Measurements from ENCODE around the gene TAGLN2.

TAGLN2 gene

DNA sequence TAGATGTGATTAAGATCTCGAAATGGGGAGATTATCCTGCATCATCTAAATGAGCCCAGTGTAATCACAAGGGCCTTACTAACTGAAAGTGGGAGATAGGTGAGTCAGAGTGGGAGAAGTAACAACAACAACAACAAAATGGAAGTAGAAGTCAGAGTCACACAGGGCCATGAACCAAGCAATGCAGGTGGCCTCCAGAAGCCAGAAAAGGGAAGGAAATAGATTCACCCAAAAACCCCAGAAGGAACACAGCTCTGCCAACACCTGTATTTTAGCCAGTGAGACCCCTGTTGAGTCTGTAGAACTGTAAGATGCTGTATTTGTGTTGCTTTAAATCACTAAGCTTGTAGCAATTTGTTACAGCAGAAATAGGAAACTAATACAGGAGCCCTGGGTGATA, 4.1 kb downstream of the TAGLN2 start:
- WGBS (ENCODE audit: insufficient coverage) = no CpG with 5 or more reads among the region's 1 CpG
- ChIA-PET CTCF (interaction anchor here (0.8 to 13.6 kb wide), 5 partner anchors 15 to 140 kb away, joined by 3 to 250 read pairs (median 4); partner anchors contain the start of genes DUSP23 and FCRL6), POLR2A (interaction anchor here (1.4 to 5.2 kb wide), 2 partner anchors 23 to 29 kb away, joined by 5 to 54 read pairs; no protein-coding TSS in a partner anchor)
- Histone ChIP-seq H3K27me3 (replicated peaks in 2 of 5; ENCODE audit: control insufficient read depth in 4 of 5, insufficient read depth in 5 of 5, low read length in 4 of 5) (no peaks in the 10 kb centered on the region), H3K36me3 (ENCODE audit: control insufficient read depth in 4 of 4, insufficient read depth in 4 of 4, low read length in 3 of 4) (peaks cover 11 to 45% (median 38%) of the 10 kb centered on the region in 4 experiments), H3K4me3 (ENCODE audit: control insufficient read depth in 1 of 7, extremely low read depth in 1 of 7, insufficient read depth in 4 of 7, low read depth in 2 of 7, low read length in 6 of 7) (peak overlapping the region in 6 of 7 experiments; percentile 41 to 100 (median 94)), H3K9me3 (ENCODE audit: control extremely low read depth in 1 of 5, control insufficient read depth in 4 of 5, insufficient read depth in 2 of 5, low read depth in 1 of 5, low read length in 4 of 5) (no peaks in the 10 kb centered on the region), H3K4me1 (ENCODE audit: control extremely low read depth in 1 of 4, control insufficient read depth in 4 of 4, insufficient read depth in 4 of 4, low read length in 3 of 4) (peaks cover 15 to 87% (median 83%) of the 10 kb centered on the region in 4 experiments), H3K27ac (ENCODE audit: insufficient read depth in 1 of 2, low read depth in 1 of 2, low read length in 2 of 2, poor library complexity in 1 of 2, severe bottlenecking in 2 of 2) (peak overlapping the region; percentile 100)
- peak; percentile 66 to 89 (median 86) for DNase-seq

- DNase-seq = no peak
- WGBS (ENCODE audit: insufficient coverage) = no CpG with 5 or more reads among the region's 1 CpG
- Histone ChIP-seq H3K27ac (ENCODE audit: insufficient read depth in 1 of 2, low read depth in 1 of 2, low read length in 2 of 2, poor library complexity in 1 of 2, severe bottlenecking in 2 of 2) (peak overlapping the region; percentile 100), H3K27me3 (replicated peaks in 2 of 5; ENCODE audit: control insufficient read depth in 4 of 5, insufficient read depth in 5 of 5, low read length in 4 of 5) (no peaks in the 10 kb centered on the region), H3K9me3 (ENCODE audit: control extremely low read depth in 1 of 5, control insufficient read depth in 4 of 5, insufficient read depth in 2 of 5, low read depth in 1 of 5, low read length in 4 of 5) (no peaks in the 10 kb centered on the region), H3K36me3 (ENCODE audit: control insufficient read depth in 4 of 4, insufficient read depth in 4 of 4, low read length in 3 of 4) (peaks cover 11 to 51% (median 41%) of the 10 kb centered on the region in 4 experiments), H3K4me1 (ENCODE audit: control extremely low read depth in 1 of 4, control insufficient read depth in 4 of 4, insufficient read depth in 4 of 4, low read length in 3 of 4) (peaks cover 15 to 86% (median 83%) of the 10 kb centered on the region in 4 experiments), H3K4me3 (ENCODE audit: control insufficient read depth in 1 of 7, extremely low read depth in 1 of 7, insufficient read depth in 4 of 7, low read depth in 2 of 7, low read length in 6 of 7) (peak overlapping the region in 4 of 7 experiments; percentile 8 to 100 (median 66))
- CTCF ChIA-PET = interaction anchor here (1.2 to 13.6 kb wide), 3 partner anchors 15 to 121 kb away, joined by 3 to 250 read pairs (median 57); no protein-coding TSS in a partner anchor
- POLR2A ChIA-PET = no interaction called here
These were observed 4.7 kb downstream of the TAGLN2 start for GRCh38 chr1:159920651-159921050.

DNA sequence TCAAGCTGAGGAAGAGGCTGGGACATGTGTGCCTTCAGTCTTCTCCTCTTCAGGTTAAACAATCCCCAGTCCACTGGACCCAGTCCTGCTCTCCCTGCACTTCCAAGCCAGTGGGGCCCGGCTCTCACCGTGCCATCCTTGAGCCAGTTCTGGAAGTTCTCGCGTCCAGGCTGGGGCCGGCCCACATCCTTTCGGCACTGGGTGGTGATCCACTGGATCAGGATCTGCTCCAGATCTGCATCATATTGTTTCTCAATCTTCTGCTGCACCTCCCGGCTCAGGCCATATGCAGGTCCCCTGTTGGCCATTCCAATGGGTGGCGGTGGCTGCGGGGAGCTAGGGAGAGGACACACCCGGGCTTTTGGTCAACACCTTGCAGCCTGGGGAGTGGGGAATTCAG, 5.1 kb downstream of the TAGLN2 start:
- CTCF ChIA-PET = interaction anchor here (1.2 to 13.6 kb wide), 3 partner anchors 16 to 121 kb away, joined by 3 to 250 read pairs (median 57); no protein-coding TSS in a partner anchor
- DNase-seq = no peak
- POLR2A ChIA-PET = no interaction called here

DNA sequence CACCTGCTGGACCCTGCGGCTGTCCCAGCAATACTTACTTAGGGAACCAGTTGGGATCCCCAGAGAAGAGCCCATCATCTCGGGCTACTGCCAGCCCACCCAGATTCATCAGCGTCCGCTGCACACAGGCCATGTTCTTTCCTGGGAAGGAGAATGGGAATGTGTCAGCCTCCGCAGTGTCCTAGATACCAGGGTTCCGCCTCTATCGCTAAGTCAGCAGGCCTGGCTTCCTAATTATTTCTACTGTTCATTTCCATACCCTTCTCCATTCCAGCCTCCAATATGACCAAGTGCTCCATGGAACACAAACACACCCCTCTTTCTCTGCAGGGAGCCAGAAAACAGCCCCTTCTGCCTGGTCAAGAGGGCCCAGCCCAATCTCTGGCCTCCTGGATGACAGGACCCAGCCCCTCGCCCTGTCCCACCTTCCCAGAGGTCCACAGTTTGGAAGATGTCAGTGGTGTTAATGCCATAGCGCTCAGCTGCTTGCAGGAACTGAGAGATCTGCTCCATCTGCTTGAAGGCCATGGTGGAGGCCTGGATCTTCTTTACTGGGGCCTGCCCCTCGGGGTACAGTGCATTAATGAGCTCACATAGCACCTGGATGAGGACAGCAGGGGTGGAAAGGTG, 6.0 kb downstream of the TAGLN2 start:
- POLR2A ChIA-PET = no interaction called here
- CTCF ChIA-PET = interaction anchor here (0.8 to 13.6 kb wide), 3 partner anchors 14 to 50 kb away, joined by 3 to 250 read pairs (median 3); no protein-coding TSS in a partner anchor
- no peak for DNase-seq
- 95% methylated on average over 10 of the region's 10 CpGs for WGBS (ENCODE audit: insufficient coverage)
- H3K27ac ChIP-seq (ENCODE audit: insufficient read depth in 1 of 2, low read depth in 1 of 2, low read length in 2 of 2, poor library complexity in 1 of 2, severe bottlenecking in 2 of 2) = peak overlapping the region in 1 of 2 experiments; percentile 66
- H3K4me3 ChIP-seq (ENCODE audit: control insufficient read depth in 1 of 7, extremely low read depth in 1 of 7, insufficient read depth in 4 of 7, low read depth in 2 of 7, low read length in 6 of 7) = peak overlapping the region in 2 of 7 experiments; percentile 41 to 100
- no peaks in the 10 kb centered on the region for H3K27me3 ChIP-seq (replicated peaks in 2 of 5; ENCODE audit: control insufficient read depth in 4 of 5, insufficient read depth in 5 of 5, low read length in 4 of 5)
- H3K9me3 ChIP-seq (ENCODE audit: control extremely low read depth in 1 of 5, control insufficient read depth in 4 of 5, insufficient read depth in 2 of 5, low read depth in 1 of 5, low read length in 4 of 5) = no peaks in the 10 kb centered on the region
- peaks cover 15 to 92% (median 85%) of the 10 kb centered on the region in 4 experiments for H3K4me1 ChIP-seq (ENCODE audit: control extremely low read depth in 1 of 4, control insufficient read depth in 4 of 4, insufficient read depth in 4 of 4, low read length in 3 of 4)
- H3K36me3 ChIP-seq (ENCODE audit: control insufficient read depth in 4 of 4, insufficient read depth in 4 of 4, low read length in 3 of 4) = peaks cover 11 to 57% (median 44%) of the 10 kb centered on the region in 4 experiments

More for the DNA sequence above, 5.1 kb downstream of the TAGLN2 start:
- peak overlapping the region in 2 of 7 experiments; percentile 95 to 100 for H3K4me3 ChIP-seq (ENCODE audit: control insufficient read depth in 1 of 7, extremely low read depth in 1 of 7, insufficient read depth in 4 of 7, low read depth in 2 of 7, low read length in 6 of 7)
- H3K27me3 ChIP-seq (replicated peaks in 2 of 5; ENCODE audit: control insufficient read depth in 4 of 5, insufficient read depth in 5 of 5, low read length in 4 of 5) = no peaks in the 10 kb centered on the region
- WGBS (ENCODE audit: insufficient coverage) = 89% methylated on average over 4 of the region's 10 CpGs
- H3K36me3 ChIP-seq (ENCODE audit: control insufficient read depth in 4 of 4, insufficient read depth in 4 of 4, low read length in 3 of 4) = peaks cover 11 to 56% (median 44%) of the 10 kb centered on the region in 4 experiments
- peaks cover 15 to 90% (median 82%) of the 10 kb centered on the region in 4 experiments for H3K4me1 ChIP-seq (ENCODE audit: control extremely low read depth in 1 of 4, control insufficient read depth in 4 of 4, insufficient read depth in 4 of 4, low read length in 3 of 4)
- peak overlapping the region in 1 of 2 experiments; percentile 100 for H3K27ac ChIP-seq (ENCODE audit: insufficient read depth in 1 of 2, low read depth in 1 of 2, low read length in 2 of 2, poor library complexity in 1 of 2, severe bottlenecking in 2 of 2)
- no peaks in the 10 kb centered on the region for H3K9me3 ChIP-seq (ENCODE audit: control extremely low read depth in 1 of 5, control insufficient read depth in 4 of 5, insufficient read depth in 2 of 5, low read depth in 1 of 5, low read length in 4 of 5)

- no peak for DNase-seq
- Histone ChIP-seq H3K4me1 (ENCODE audit: control extremely low read depth in 1 of 4, control insufficient read depth in 4 of 4, insufficient read depth in 4 of 4, low read length in 3 of 4) (peaks cover 15 to 94% (median 87%) of the 10 kb centered on the region in 4 experiments), H3K36me3 (ENCODE audit: control insufficient read depth in 4 of 4, insufficient read depth in 4 of 4, low read length in 3 of 4) (peaks cover 11 to 57% (median 44%) of the 10 kb centered on the region in 4 experiments), H3K4me3 (ENCODE audit: control insufficient read depth in 1 of 7, extremely low read depth in 1 of 7, insufficient read depth in 4 of 7, low read depth in 2 of 7, low read length in 6 of 7) (peak overlapping the region in 2 of 7 experiments; percentile 6 to 41), H3K27ac (ENCODE audit: insufficient read depth in 1 of 2, low read depth in 1 of 2, low read length in 2 of 2, poor library complexity in 1 of 2, severe bottlenecking in 2 of 2) (peak overlapping the region; percentile 6 to 66), H3K27me3 (replicated peaks in 2 of 5; ENCODE audit: control insufficient read depth in 4 of 5, insufficient read depth in 5 of 5, low read length in 4 of 5) (no peaks in the 10 kb centered on the region), H3K9me3 (ENCODE audit: control extremely low read depth in 1 of 5, control insufficient read depth in 4 of 5, insufficient read depth in 2 of 5, low read depth in 1 of 5, low read length in 4 of 5) (no peaks in the 10 kb centered on the region)
- ChIA-PET CTCF (interaction anchor here (0.8 to 13.6 kb wide), 5 partner anchors 15 to 49 kb away, joined by 3 to 250 read pairs (median 3); no protein-coding TSS in a partner anchor), POLR2A (no interaction called here)
- 89% methylated on average over 12 of the region's 13 CpGs for WGBS (ENCODE audit: insufficient coverage)
These were observed 6.7 kb downstream of the TAGLN2 start for GRCh38 chr1:159918352-159919200.

- peak in 2 of 3 donors; percentile 57 to 60 for DNase-seq
- peak overlapping the region in 1 of 7 experiments; percentile 0 for H3K4me3 ChIP-seq (ENCODE audit: control insufficient read depth in 1 of 7, extremely low read depth in 1 of 7, insufficient read depth in 4 of 7, low read depth in 2 of 7, low read length in 6 of 7)
- 100% methylated on average over 4 of the region's 5 CpGs for WGBS (ENCODE audit: insufficient coverage)
- peak overlapping the region in 1 of 2 experiments; percentile 16 for H3K27ac ChIP-seq (ENCODE audit: insufficient read depth in 1 of 2, low read depth in 1 of 2, low read length in 2 of 2, poor library complexity in 1 of 2, severe bottlenecking in 2 of 2)
- H3K27me3 ChIP-seq (replicated peaks in 2 of 5; ENCODE audit: control insufficient read depth in 4 of 5, insufficient read depth in 5 of 5, low read length in 4 of 5) = no peaks in the 10 kb centered on the region
- POLR2A ChIA-PET = no interaction called here
- CTCF ChIA-PET = interaction anchor here (0.8 to 13.6 kb wide), 4 partner anchors 17 to 48 kb away, joined by 3 to 250 read pairs (median 4); no protein-coding TSS in a partner anchor
- peaks cover 11 to 57% (median 44%) of the 10 kb centered on the region in 4 experiments for H3K36me3 ChIP-seq (ENCODE audit: control insufficient read depth in 4 of 4, insufficient read depth in 4 of 4, low read length in 3 of 4)
- H3K9me3 ChIP-seq (ENCODE audit: control extremely low read depth in 1 of 5, control insufficient read depth in 4 of 5, insufficient read depth in 2 of 5, low read depth in 1 of 5, low read length in 4 of 5) = no peaks in the 10 kb centered on the region
- peaks cover 19 to 95% (median 87%) of the 10 kb centered on the region in 4 experiments for H3K4me1 ChIP-seq (ENCODE audit: control extremely low read depth in 1 of 4, control insufficient read depth in 4 of 4, insufficient read depth in 4 of 4, low read length in 3 of 4)
These were observed 7.6 kb downstream of the TAGLN2 start for GRCh38 chr1:159917533-159918351.
